GM12892 (cell line): ENCODE results near the gene GNAQ.

Experiments
- POLR2A ChIP-seq: IDR thresholded peaks from 2 replicates; pipeline ENCODE4 v1.6.1; 2011; ENCODE audit warnings: low read depth, low read length, control low read depth
- POLR2AphosphoS5 ChIP-seq: IDR thresholded peaks from 2 replicates; pipeline ENCODE4 v1.6.1; 2011; ENCODE audit warnings: low read depth, low read length, control low read depth
- TAF1 ChIP-seq: IDR thresholded peaks from 2 replicates; pipeline ENCODE4 v1.6.1; 2011; ENCODE audit warnings: low read depth, mild to moderate bottlenecking, control low read depth, low read length, borderline replicate concordance

DNA sequence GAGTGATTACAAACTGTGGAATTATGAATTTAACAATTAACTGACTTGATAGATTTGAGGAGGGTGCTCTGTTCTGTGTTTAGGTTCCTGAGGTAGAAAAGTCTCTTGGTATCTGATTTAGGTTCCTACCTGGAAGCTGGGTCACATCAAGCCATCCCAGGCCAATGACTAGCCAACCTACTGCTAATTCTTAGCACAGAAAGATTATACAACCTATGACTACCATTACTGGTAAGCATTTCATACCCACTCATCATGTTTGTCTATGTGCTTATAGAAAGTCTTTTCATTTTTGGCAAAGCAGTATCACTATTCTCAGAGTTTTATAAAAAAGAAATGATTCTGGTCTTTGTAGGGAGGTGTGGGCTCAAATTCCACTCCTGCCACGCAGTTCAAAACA, 49.7 kb downstream of the GNAQ start:
- TF ChIP-seq POLR2A, result no peak
- no peak for TF ChIP-seq TAF1
- no peak for TF ChIP-seq POLR2AphosphoS5
